NB4 (cell line): Measurements from ENCODE around the gene PCCB.

ENCODE experiments used
- CTCF ChIP-seq: IDR thresholded peaks from one replicate; pipeline ENCODE4 v1.5.1; 2012; ENCODE audit warnings: low read depth, low read length
- MYC ChIP-seq: IDR thresholded peaks from 2 replicates; pipeline ENCODE4 v1.6.1; 2011; ENCODE audit warnings: low read depth, low read length
- POLR2A ChIP-seq: IDR thresholded peaks from 2 replicates; pipeline ENCODE4 v1.6.1; 2011; ENCODE audit warnings: mild to moderate bottlenecking; ENCODE audit not compliant: insufficient read length; ENCODE audit errors: extremely low read depth

GRCh38 chr3:136251511-136251910 is 1.4 kb downstream of the PCCB start:
- TF ChIP-seq CTCF (no peak), POLR2A (no peak), MYC (no peak)
